GM18519 (cell line): ENCODE measurements around the gene BID.

ENCODE experiments used
- ATAC-seq: cut with Tn5 transposase; IDR thresholded peaks from one replicate; pipeline ENCODE4 v1.9.1; 2021; ENCODE audit warnings: mild to moderate bottlenecking, moderate library complexity; ENCODE audit not compliant: unreplicated experiment, low FRiP score

Gene BID

DNA sequence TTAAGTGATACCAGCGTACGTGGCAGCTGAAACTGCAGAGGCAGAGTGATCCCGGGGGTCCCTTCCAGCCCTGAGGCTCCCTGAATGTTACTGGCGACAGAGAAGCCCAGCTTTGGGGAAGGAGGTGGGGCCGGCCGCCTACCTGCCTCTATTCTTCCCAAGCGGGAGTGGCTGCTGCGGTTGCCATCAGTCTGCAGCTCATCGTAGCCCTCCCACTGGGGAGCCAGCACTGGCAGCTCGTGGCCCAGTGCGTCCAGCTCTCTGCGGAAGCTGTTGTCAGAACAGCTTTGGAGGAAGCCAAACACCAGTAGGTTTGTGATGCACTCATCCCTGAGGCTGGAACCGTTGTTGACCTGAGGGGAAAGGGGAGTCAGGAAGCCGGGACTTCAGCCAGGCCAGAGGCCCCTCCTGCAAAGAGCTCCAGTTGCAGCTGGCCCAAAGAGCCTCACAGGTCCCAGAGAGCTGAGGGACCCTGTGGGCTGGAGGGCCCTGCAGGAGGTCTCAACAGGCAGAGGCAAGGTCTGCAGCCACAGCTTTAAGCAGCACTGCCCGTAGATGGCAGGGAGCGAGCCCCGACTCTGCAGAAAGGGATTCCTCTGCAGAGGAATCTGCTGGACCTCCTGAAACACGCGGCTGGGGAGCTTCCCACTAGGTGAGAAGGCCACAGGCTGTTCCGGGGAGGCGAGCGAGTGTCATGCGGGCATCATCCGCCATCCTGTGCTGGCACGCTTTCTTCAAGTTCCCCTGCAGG, 30.4 kb downstream of the BID start:
- no peak for ATAC-seq

DNA sequence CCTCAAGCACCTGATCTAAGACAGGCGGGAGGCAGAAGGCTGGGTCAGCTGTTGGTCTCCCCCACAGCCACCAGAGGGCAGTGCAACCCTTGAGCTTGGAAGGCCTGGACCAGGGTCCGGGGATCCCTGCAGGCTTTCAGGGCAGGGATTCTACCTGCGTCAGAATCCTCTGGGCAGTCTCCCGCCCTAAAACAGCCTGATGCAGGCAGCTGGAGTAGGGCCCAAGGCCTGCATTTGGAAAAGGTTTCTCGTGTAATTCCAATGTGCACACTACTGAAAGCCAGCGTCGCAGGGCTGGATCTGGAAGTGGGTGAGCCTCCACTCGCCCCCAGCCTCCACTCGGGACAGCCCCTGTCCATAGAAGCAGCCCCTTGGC, 31.8 kb downstream of the BID start:
- ATAC-seq, result no peak

DNA sequence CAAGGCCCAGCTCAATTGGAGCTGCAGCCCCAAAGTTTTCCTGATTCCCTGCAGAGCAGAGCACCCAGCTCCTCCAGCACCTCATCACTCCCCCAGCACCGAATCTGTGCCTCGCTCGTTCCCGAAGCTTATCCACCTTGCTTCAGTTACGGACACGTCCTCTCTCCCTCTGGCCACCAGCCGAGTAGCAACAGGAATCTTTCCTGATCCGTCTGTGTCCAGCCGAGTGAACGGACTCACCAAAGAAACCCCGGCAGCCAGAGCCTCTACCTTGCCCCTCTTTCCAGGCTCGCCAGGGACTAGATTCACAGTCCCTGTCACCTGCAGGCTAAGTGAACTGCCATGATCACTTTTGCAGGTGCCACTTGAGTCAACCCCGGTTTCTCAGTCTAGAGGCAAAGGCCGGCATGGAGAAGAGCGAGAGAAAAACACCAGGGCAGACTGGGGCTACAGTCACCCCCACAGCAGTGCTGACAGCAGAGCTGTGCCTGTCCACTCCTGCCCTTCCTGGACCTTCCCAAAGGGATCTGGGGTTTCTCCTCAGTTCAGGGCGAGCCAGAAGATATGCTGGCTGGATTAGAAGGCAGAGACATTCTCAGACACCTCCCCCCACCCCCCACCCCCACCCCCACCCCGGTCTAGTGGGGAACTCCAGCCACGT, 32.3 kb downstream of the BID start:
- no peak for ATAC-seq

DNA sequence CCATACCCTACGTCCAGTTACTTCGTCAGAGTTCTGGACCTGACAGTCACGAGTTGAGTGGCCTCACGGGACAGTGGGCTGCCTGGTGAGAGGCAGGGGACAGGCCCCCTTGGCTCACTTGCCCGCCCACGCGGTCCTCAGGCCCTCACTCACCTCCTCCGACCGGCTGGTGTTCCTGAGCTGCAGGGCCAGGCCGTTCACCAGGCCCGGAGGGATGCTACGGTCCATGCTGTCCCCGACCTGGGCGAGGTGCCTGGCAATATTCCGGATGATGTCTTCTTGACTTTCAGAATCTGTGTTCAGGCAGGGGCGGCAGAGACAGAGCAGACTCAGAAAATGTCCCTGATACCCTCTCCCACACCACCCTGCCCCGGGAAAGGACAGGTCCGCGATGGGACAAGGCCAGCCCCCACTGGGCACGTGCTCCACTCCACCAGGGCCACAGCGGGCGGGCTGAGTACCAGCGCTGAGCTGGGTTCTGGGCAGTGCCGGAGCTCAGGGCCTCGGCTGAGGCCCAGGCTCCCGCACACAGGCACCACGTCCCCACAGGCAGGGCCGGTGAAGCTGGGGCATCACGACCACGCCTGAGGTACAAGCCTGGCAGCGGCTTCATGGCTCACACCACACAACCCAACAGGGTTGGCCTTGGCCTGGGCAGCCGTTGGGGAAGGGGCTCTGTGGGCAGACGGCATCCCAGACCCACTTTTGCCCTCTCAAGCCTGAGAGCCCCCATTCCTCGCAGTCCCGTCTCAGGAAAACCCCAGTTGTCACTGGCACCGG, 34.9 kb downstream of the BID start:
- no peak for ATAC-seq

DNA sequence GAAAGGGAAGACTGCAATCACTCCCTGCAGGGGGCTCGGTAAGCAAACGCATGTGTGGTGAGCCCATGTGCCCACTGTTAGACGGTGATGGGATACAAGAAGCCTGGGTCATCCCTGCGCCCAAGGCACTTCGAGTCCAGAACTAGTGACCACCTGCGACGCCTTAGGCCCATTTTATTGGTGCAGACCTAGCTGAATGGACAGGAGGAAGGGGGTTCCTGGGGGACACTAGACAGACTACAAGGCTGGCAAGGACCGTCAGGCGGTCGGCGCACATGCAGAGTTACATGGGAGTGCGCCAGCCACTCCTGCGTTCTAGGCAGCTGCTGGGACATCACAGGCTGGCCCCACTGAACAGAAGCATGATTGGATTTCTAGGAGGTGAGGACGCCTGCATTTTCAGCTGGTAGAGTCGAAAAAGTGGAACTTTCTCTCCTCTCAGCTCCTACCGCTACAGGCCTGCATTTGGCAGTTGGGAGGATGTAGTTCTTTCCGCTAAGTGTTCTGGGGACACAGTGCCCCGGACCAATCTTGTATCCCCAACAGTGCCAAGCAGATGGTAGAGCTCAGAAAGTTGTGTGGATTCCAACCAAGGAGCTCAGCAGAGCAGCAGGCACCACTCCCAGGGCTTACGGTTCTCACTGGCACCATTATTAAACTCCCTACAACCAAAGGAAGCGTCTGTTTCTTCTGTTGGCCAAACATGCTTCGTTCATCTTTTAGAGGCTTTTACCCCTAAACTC, 35.7 kb downstream of the BID start:
- ATAC-seq, result no peak

DNA sequence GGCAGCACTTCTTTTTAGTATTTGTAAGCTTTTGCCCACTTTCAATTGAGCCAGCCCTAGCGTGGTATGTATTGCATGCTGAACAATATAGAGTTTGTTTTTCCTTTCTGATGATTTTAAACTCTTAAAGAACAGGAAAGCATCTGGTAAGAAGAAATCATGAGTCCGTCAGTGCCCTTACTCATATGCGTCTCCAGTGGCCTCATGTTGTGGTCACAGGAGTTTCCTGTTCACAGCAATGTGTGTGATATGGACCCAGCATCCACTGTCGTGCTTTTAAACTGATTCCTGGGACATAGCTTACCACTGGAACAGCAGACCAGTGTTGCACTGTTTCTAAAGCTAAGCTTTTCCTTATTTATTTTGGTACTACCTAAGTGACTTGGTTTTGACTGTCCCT, 40.1 kb downstream of the BID start:
- ATAC-seq, result no peak

DNA sequence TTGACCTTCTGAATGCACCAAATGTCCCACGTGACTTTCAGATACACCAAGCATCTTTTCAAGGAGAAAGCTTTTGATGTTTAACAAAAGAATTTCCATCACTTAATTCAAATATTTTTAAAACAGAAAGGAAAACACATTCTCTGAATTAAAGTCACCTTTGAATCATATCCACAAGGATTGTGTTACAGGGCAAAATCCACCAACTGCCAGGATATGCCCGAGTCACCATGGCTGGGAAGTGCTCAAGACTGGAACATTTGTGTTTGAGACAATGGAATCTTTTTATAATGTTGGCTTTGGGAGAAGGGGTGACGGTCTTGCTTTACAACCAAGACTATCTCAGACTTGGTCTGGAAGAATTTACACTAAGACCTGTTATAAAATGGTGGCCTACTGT, 40.8 kb downstream of the BID start:
- no peak for ATAC-seq

DNA sequence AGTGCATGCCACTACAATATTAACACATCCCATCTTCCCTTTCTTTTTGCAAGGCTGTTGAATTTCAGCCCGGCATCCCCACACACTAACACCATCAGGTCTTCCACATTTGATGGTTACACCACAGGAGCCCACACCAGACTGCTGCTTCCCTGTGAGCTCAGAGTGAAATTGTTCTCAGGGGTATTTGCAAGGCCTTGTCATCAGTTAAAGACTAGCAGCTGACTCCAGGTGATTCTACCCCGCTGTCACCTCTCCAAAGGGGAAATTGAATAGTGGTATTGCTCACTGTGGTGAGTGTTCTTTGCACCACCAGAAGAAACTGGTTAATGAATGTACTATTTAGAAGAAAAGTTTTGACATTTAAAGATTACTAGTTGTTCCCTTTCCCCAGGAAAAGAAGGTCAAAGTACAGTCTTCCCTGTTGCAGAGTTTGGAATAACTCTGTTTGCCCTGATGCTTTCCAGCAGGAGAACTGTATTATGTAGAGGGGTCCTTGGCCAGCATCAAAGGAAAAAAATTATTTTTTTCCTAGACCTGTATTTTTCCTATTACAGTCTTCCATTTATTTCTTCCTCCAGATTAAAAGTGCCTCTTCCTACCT, 41.9 kb downstream of the BID start:
- ATAC-seq, result no peak

DNA sequence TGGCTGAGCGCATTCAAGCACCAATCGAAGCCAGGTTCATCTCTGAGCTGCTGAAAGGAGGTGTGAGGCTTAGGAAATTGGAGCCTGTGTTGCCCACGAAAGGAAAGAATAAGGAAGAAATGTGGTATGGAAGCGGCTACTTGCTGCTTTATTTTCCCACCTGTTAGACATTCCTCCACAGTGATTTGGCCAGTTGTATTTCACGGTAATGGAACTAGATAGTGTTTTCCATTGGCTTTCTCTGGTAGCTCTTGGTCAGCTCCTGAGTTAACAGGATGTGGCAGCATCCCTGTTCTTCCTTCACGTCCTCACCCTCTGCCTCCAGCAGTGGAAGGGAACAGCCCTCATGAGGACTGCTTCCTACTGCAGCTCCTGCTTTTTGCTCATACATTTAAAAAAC, 44.7 kb downstream of the BID start:
- no peak for ATAC-seq

DNA sequence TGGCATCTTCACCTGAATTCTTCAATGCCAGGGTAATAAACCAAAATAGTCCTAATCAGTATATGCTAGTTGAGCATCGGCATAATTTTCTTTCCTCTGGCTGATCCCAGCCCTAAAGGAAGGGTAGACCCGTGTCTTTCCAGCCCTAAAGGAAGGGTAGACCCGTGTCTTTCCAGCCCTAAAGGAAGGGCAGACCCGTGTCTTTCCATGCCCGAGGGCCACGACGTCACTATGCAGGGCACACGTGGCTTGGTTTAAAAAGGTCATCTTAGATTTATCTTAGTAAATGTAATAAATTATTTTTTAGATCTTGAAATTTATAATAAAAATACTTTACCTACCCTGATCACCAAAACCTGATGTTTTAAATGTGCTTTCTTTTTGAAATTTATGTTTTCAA, 45.5 kb downstream of the BID start:
- no peak for ATAC-seq

DNA sequence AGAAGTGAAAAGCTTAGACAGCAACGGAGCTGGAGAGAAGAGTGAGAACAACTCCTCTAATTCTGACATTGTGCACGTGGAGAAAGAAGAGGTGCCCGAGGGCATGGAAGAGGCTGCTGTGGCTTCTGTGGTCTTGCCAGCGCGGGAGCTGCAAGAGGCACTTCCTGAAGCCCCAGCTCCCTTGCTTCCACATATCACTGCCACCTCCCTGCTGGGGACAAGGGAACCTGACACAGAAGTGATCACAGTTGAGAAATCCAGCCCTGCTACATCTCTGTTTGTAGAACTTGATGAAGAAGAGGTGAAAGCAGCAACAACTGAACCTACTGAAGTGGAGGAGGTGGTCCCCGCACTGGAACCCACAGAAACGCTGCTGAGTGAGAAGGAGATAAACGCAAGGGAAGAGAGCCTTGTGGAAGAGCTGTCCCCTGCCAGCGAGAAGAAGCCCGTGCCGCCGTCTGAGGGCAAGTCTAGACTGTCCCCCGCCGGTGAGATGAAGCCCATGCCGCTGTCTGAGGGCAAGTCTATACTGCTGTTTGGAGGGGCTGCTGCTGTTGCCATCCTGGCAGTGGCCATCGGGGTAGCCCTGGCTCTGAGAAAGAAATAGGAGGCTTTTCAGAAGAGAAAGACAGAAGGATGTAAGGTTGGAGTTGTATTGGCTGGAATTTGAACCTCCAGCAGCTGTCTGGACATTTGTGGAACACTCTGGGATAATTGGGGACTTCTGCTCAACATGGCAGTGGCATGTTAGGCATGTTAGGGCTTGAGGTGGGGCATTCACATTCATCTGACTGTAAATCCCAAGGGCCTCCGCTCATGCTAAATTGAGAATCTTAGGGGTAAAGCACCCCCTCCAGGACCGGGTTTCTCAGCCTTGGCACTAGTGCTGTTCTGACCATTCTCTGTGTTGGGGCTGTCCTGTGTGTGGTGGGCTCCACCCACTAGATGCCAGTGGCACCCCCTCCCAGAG, 47.1 kb downstream of the BID start:
- ATAC-seq, result no peak

DNA sequence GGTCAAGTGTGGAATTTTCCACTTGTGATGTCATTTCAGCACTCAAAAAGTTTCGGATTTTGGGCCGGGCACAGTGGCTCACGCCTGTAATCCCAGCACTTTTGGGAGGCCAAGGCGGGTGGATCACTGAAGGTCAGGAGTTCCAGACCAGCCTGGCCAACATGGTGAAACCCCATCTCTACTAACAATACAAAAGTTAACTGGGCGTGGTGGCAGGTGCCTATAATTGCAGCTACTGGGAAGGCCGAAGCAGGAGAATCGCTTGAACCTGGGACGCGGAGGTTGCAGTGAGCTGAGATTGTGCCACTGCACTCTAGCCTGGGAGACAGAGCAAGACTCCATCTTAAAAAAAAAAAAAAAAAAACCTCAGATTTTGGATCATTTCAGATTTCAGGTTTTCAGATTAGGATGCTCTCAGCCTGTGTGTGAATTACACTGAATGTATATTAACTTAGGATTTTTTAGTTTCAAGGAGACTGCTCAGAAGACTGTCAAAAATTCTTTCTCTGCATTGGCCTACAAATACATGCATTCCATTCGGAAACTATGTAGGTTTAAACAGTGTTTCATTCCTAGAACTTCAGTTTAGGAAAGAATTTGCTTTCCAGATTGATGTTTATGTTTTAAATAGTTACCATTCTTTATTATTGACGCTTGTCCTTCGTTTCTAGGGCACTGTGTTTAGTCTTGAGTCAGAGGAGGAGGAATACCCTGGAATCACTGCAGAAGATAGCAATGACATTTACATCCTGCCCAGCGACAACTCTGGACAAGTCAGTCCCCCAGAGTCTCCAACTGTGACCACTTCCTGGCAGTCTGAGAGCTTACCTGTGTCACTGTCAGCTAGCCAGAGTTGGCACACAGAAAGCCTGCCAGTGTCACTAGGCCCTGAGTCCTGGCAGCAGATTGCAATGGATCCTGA, 48.0 kb downstream of the BID start:
- no peak for ATAC-seq

DNA sequence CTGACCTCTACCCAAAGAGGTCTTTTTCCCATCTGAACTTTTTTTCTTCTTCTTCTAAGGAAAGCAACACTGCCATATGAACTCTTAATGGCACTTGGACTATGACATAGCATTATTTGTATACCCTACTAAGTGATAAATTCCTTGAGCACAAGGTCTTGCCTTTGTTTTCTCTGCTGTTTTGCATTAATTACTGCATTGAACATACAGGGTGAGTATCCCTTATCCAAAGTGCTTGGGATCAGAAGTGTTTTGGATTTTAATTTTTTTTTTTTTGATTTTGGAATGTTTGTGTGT, 48.8 kb downstream of the BID start:
- no peak for ATAC-seq

DNA sequence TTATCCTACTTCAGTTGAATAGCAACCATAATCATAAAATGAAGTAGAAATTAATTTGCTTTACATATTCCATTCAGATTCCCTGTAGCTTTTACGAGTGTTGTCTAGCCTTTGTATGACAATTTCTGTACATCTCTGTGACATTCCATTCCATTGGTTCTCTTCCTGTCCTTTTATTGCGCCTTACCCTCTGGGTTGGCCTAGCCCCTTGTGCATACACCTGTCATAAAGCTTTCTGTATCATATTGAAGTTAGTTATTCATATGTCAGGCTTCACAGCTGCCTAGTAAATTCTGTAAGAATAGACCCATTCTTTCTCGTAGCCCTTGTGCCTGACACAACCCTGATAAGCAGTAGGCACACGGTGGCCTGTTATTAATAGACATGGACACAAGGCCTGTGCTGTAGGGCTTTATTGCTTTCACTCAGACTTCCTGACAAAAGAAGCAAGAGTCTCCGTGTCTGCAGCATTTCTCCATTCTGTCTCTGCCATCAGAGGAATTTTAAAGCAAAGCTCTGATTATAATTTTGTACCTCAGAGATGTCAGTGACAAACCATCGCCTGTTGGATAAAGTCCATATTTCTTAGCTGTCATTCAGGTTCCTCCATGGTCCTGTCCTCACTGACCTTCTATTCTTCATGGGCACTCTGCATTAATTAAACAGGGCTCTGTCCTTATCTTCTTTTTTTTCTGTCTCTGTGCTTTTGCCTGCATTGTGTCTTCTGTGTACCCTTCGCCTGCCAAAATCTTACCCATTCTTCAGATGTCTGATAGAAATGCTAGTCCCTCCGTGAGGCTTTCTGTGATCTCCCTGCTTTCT, 49.4 kb downstream of the BID start:
- ATAC-seq, result no peak

DNA sequence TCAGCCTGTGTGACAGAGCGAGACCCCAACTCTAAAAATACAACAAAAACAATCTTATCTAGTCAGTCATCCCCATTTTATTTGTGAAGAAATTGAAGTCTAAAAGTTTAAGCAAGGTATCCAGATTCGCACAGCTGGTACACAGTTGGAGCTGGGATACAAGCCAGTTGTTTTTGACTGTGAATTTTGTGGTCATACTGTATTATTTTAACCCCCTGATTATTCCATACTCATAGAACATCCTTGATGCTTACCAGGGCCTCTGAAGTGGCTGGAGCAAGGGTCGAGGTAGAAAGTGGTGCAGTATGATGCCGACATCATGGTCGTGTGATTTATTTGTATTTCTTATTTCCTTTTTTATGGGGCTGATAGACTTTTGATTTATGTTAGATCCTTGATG, 50.0 kb downstream of the BID start:
- no peak for ATAC-seq

DNA sequence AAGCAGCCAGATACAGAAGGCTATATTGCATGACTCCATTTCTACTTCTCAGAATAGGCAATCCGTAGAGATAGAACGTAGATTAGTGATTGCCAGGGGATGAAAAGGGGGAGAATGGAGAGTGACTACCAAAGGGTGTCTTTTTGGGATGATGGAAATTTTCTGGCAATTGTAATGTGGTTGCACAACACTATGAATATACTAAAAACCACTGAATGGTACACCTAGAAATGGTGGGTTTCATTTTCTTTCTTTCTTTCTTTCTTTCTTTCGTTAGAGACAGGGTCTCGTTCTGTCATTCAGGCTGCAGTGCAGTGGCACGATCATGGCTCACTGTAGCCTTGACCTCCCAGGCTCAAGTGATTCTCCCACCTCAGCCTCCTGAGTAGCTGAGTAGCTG, 54.4 kb downstream of the BID start:
- no peak for ATAC-seq

DNA sequence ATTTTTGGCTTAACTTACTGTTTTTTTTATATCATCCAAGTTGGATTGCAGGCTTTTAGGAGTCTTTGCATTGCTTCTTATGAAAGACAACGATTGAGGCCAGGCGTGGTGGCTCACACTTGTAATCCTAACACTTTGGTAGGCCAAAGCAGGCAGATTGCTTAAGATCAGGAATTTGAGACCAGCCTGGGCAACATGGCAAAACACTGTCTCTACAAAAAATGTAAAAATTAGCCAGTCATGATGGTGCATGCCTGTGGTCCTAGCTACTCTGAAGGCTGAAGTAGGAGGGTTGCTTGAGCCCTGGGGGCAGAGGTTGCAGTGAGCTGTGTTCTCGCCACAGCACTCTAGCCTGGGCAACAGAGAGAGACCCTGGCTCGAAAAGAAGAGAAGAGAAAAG, 56.6 kb downstream of the BID start:
- ATAC-seq, result no peak

DNA sequence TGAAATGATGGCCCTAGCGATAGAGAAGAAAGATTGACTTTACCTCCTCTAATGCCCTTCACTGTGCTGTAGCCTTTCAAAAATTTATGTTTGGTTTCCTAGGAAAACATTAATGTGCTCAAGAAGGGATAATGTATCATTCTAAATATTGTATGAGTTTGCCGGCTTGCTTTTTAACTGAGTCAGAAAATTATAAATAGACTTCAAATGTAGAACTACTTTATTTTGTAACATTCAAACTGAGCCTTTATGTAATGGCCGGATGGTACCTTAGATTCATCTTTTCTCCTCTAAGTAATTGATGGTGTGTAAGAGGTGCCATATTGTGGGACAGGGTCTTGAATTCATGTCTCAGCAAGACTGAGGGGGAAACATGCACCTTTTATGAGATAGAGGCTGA, 57.7 kb downstream of the BID start:
- no peak for ATAC-seq
